Measurements from ENCODE around the gene ANKRD60. TPM values are rescaled to one million over a fixed set of nuclear protein-coding genes. Genes with fewer than 3 reads are reported as not detected.

ANKRD60 gene
- total RNA-seq, result not detected in 2 replicates

GRCh38 chr20:58228484-58229197 lies at the start of gene ANKRD60:
Gene ANKRD60, minus strand, starts transcription at chr20:58228653. Its CDS starts 0 bp downstream, at chr20:58228653.
- intact Hi-C loops (cut with micrococcal nuclease), result no loop called here

- intact Hi-C loops (cut with micrococcal nuclease), result no loop called here
Measured at GRCh38 chr20:58277578-58278472, 49.4 kb upstream of the ANKRD60 start.

GRCh38 chr20:58277107-58277506 lies 48.7 kb upstream of the ANKRD60 start:
- intact Hi-C loops (cut with micrococcal nuclease), result no loop called here

GRCh38 chr20:58274384-58274783 lies 45.9 kb upstream of the ANKRD60 start:
- intact Hi-C loops (cut with micrococcal nuclease), result no loop called here

- intact Hi-C loops (cut with micrococcal nuclease), result no loop called here
Measured at GRCh38 chr20:58271606-58272351, 43.3 kb upstream of the ANKRD60 start.

GRCh38 chr20:58268936-58269619 lies 40.6 kb upstream of the ANKRD60 start:
- intact Hi-C loops (cut with micrococcal nuclease), result no loop called here

GRCh38 chr20:58268421-58268821 lies 40.0 kb upstream of the ANKRD60 start:
- intact Hi-C loops (cut with micrococcal nuclease), result no loop called here

GRCh38 chr20:58267389-58268215 lies 39.1 kb upstream of the ANKRD60 start:
- intact Hi-C loops (cut with micrococcal nuclease), result no loop called here

GRCh38 chr20:58264271-58264670 lies 35.8 kb upstream of the ANKRD60 start:
- intact Hi-C loops (cut with micrococcal nuclease), result no loop called here

GRCh38 chr20:58261660-58262059 lies 33.2 kb upstream of the ANKRD60 start:
- intact Hi-C loops (cut with micrococcal nuclease), result no loop called here

GRCh38 chr20:58260006-58260405 lies 31.6 kb upstream of the ANKRD60 start:
- intact Hi-C loops (cut with micrococcal nuclease), result no loop called here

- intact Hi-C loops (cut with micrococcal nuclease), result no loop called here
Measured at GRCh38 chr20:58256842-58257241, 28.4 kb upstream of the ANKRD60 start.

GRCh38 chr20:58256307-58256706 lies 27.9 kb upstream of the ANKRD60 start:
- intact Hi-C loops (cut with micrococcal nuclease), result no loop called here

- intact Hi-C loops (cut with micrococcal nuclease), result no loop called here
Measured at GRCh38 chr20:58254890-58255289, 26.4 kb upstream of the ANKRD60 start.

GRCh38 chr20:58251979-58252591 lies 23.6 kb upstream of the ANKRD60 start:
- intact Hi-C loops (cut with micrococcal nuclease), result no loop called here

GRCh38 chr20:58251348-58251978 lies 23.0 kb upstream of the ANKRD60 start:
- intact Hi-C loops (cut with micrococcal nuclease), result no loop called here

- intact Hi-C loops (cut with micrococcal nuclease), result no loop called here
Measured at GRCh38 chr20:58246346-58246745, 17.9 kb upstream of the ANKRD60 start.

- intact Hi-C loops (cut with micrococcal nuclease), result no loop called here
Measured at GRCh38 chr20:58245931-58246330, 17.5 kb upstream of the ANKRD60 start.

- intact Hi-C loops (cut with micrococcal nuclease), result no loop called here
Measured at GRCh38 chr20:58245181-58245891, 16.9 kb upstream of the ANKRD60 start.
